Thoracic aorta (tissue), 2 donors: ENCODE results near the gene ATF7. TPM values are rescaled to one million over a fixed set of nuclear protein-coding genes. Genes with fewer than 3 reads are reported as not detected.

Experiments used
- ATAC-seq: fragments of 150-250 bp; one replicate; pipeline ENCODE4 v1.8.0; 2017; ENCODE audit warnings: low read depth; ENCODE audit not compliant: insufficient number of reproducible peaks, low FRiP score
- DNase-seq: peaks from one replicate; pipeline ENCODE4 v3.0.0-alpha.2; 2020; ENCODE audit warnings: low spot score
- H3K27ac ChIP-seq, 2 donors: fragments of 200-600 bp; sonication (generic); 1 replicate in 1 of 2; 2 replicates in 1 of 2; pipeline ENCODE4 v1.5.1; 2016; ENCODE audit warnings: mild to moderate bottlenecking in 2 of 2, moderate library complexity in 2 of 2
- H3K27me3 ChIP-seq: fragments of 200-600 bp; sonication (generic); replicated peaks from 2 replicates; pipeline ENCODE4 v1.6.0; 2016; ENCODE audit warnings: mild to moderate bottlenecking; ENCODE audit not compliant: insufficient read depth
- H3K36me3 ChIP-seq: fragments of 200-600 bp; sonication (generic); one replicate; pipeline ENCODE4 v1.5.1; 2016
- H3K4me1 ChIP-seq, 2 donors: fragments of 200-600 bp; sonication (generic); 1 replicate in 1 of 2; 2 replicates in 1 of 2; pipeline versions ENCODE4 v1.5.1 to v1.6.0; 2016; ENCODE audit warnings: low read depth in 2 of 2, mild to moderate bottlenecking in 1 of 2; ENCODE audit not compliant: control insufficient read depth in 1 of 2
- H3K4me3 ChIP-seq: fragments of 200-600 bp; sonication (generic); 2 replicates; pipeline ENCODE4 v1.5.1; 2016; ENCODE audit warnings: mild to moderate bottlenecking
- H3K9me3 ChIP-seq: fragments of 200-600 bp; sonication (generic); 2 replicates; pipeline ENCODE4 v1.5.1; 2016
- total RNA-seq, 2 donors: library from RNA; depleted of rRNA; stranded (reverse); fragments of >200 nt; gene quantifications; one replicate each; pipeline versions ENCODE4 v1.1.0 to v1.2.3, GENCODE V29; 2016
- TF ChIP-seq, protein P1 (sequence below): fragments of 200-600 bp; sonication (generic); IDR thresholded peaks from one replicate; pipeline ENCODE4 v1.5.1; 2019; ENCODE audit warnings: antibody characterized with exemption

ATF7 gene
- total RNA-seq, 2 donors from 2014 or later = 24.4 to 82.1 TPM

DNA sequence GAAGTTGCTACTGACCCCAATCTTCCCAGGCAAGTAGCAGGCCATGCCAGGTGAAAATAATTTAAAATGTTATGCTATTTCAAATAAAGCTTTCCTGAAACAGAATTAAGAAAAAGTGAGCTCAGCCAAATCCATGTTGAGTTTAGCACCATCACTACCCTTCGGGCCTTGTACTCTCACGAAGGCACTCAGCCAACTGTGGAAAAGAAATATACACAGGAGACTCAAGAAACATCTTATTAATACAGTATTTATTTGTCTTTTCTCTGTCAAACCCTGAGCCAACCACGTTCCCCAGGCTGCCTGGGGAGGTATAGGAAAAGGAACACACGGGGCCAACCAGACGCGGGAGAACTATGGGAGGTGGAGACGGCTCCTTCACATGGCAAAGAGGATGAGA lies 38.8 kb upstream of the ATF7 start:
- TF ChIP-seq, protein P1, sequence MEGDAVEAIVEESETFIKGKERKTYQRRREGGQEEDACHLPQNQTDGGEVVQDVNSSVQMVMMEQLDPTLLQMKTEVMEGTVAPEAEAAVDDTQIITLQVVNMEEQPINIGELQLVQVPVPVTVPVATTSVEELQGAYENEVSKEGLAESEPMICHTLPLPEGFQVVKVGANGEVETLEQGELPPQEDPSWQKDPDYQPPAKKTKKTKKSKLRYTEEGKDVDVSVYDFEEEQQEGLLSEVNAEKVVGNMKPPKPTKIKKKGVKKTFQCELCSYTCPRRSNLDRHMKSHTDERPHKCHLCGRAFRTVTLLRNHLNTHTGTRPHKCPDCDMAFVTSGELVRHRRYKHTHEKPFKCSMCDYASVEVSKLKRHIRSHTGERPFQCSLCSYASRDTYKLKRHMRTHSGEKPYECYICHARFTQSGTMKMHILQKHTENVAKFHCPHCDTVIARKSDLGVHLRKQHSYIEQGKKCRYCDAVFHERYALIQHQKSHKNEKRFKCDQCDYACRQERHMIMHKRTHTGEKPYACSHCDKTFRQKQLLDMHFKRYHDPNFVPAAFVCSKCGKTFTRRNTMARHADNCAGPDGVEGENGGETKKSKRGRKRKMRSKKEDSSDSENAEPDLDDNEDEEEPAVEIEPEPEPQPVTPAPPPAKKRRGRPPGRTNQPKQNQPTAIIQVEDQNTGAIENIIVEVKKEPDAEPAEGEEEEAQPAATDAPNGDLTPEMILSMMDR = no peak
- ATAC-seq (no peak), DNase-seq (no peak)
- peaks cover 12 to 22% of the 10 kb centered on the region in 2 donors for H3K4me1 ChIP-seq
- no peaks in the 10 kb centered on the region for H3K9me3 ChIP-seq
- peaks cover 42% of the 10 kb centered on the region for H3K36me3 ChIP-seq
- no peak overlapping the region for H3K4me3 ChIP-seq
- H3K27me3 ChIP-seq = no peaks in the 10 kb centered on the region
- peak overlapping the region in 1 of 2 donors; percentile 18 for H3K27ac ChIP-seq

DNA sequence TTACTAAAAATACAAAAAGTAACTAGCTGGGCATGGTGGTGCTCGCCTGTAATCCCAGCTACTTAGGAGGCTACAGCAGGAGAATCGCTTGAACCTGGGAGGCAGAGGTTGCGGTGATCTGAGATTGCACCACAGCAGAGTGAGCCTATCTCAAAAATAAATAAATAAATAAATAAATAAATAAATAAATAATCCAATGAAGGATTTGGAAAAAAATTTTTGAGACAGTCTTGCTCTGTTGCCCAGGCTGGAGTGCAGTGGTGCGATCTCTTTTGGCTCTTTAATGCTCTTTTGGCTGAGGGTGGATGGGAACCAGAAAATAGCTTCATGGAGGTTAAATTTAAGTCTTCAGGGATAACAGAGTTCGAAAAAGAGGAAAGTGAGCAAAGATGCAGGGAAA lies 38.0 kb upstream of the ATF7 start:
- Histone ChIP-seq H3K27ac (peak overlapping the region in 1 of 2 donors; percentile 18), H3K4me1 (peaks cover 12 to 28% of the 10 kb centered on the region in 2 donors), H3K9me3 (no peaks in the 10 kb centered on the region), H3K27me3 (no peaks in the 10 kb centered on the region), H3K4me3 (no peak overlapping the region), H3K36me3 (peaks cover 35% of the 10 kb centered on the region)
- no peak for ATAC-seq
- no peak for DNase-seq
- TF ChIP-seq, protein P1 = no peak

DNA sequence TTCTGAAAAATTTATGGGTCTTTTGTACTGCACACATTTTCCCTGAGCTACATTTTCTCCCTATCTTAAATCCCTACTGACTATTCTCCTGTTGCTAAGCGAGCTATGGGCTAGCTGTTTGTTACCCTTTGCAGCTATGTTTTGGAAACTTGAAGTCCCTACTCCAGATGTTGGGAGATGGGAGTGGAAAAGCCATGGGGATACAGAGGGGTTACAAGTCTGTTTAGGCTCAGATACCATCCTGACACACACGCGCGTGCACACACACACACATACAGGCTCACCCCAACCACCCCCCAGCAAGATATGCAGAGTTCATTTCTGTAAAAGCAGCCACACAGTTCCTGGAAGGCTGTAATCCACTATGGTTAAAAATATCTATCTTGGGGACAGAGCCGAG lies 33.9 kb upstream of the ATF7 start:
- Histone ChIP-seq H3K27ac (peak overlapping the region; percentile 87 to 90), H3K9me3 (no peaks in the 10 kb centered on the region), H3K27me3 (no peaks in the 10 kb centered on the region), H3K4me1 (peaks cover 21 to 52% of the 10 kb centered on the region in 2 donors), H3K4me3 (peak overlapping the region; percentile 49), H3K36me3 (peaks cover 11% of the 10 kb centered on the region)
- ATAC-seq = no peak
- TF ChIP-seq, protein P1 = no peak
- no peak for DNase-seq

DNA sequence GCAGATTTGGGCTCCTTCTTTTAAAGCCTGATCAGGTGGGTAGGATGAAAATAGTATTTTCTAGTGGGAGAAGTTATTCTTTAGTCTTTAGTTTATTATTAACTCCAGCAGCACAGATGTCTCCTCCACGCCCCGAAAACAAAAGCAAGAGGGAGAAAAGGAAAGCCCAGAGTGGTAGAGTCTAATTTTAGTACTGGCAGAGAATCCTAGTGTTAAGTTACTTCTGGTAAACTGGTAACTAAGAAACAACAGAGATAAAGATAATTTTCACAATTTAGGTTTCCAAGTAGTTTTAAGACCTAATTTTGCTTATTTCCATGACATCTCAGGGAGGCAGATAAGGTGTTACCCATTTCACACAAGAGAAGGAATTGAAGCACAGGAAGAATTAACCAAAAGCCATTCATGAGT lies 33.4 kb upstream of the ATF7 start:
- Histone ChIP-seq H3K4me1 (peaks cover 21 to 47% of the 10 kb centered on the region in 2 donors), H3K27me3 (no peaks in the 10 kb centered on the region), H3K4me3 (peak overlapping the region; percentile 49), H3K9me3 (no peaks in the 10 kb centered on the region), H3K27ac (peak overlapping the region; percentile 87 to 90), H3K36me3 (peaks cover 6% of the 10 kb centered on the region)
- TF ChIP-seq, protein P1 = no peak
- DNase-seq (no peak), ATAC-seq (peak; percentile 8)

DNA sequence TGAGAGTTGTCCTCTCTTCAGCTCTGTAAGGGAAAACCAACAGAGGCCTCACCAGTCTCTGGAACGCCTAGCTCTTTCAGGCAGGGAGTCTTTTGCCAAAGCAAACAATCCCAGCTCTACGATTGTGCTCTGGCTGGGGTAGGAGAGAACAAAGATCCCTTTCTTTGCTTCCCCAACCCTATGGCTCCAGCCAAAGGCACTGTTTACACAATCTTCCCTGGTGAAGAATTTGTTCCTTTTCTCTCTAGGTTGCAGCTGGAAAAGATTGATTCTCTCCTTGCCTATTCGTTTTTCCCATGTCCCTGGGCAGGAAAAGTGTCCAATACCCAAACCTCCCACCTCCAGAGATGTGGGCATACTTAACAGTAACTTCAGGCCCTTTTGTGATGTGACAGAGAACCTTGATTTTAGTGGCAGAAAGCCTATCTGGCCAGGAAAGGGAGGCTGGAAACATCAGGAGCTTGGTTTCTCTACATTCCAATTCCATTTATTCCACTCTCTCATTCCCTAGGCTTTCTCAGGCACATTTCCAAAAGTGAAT lies 32.9 kb upstream of the ATF7 start:
- H3K4me3 ChIP-seq = peak overlapping the region; percentile 49
- TF ChIP-seq, protein P1 = no peak
- DNase-seq (no peak), ATAC-seq (peak; percentile 50)
- H3K36me3 ChIP-seq = peaks cover 3% of the 10 kb centered on the region
- H3K27ac ChIP-seq = peak overlapping the region; percentile 87 to 90
- H3K4me1 ChIP-seq = peaks cover 21 to 47% of the 10 kb centered on the region in 2 donors
- H3K9me3 ChIP-seq = no peaks in the 10 kb centered on the region
- no peaks in the 10 kb centered on the region for H3K27me3 ChIP-seq
